Transverse colon (tissue), 3 donors: ENCODE results near the gene GSAP.

ENCODE experiments used
- POLR2A ChIP-seq: fragments of 450-650 bp; IDR thresholded peaks from one replicate; pipeline ENCODE4 v1.6.1; 2016; ENCODE audit warnings: antibody characterized with exemption, mild to moderate bottlenecking, moderate library complexity
- TF ChIP-seq, protein P1 (sequence below), 5 experiments: fragments of 200-600 bp in 3 of 5; fragments of 450-650 bp in 2 of 5; sonication (generic) in 3 of 5; IDR thresholded peaks; 1 replicate in 2 of 5; 2 replicates in 3 of 5; pipeline ENCODE4 v1.5.1; 2016 to 2017; ENCODE audit warnings: antibody characterized with exemption in 5 of 5, inconsistent platforms in 3 of 5, mild to moderate bottlenecking in 2 of 5, moderate library complexity in 1 of 5

DNA sequence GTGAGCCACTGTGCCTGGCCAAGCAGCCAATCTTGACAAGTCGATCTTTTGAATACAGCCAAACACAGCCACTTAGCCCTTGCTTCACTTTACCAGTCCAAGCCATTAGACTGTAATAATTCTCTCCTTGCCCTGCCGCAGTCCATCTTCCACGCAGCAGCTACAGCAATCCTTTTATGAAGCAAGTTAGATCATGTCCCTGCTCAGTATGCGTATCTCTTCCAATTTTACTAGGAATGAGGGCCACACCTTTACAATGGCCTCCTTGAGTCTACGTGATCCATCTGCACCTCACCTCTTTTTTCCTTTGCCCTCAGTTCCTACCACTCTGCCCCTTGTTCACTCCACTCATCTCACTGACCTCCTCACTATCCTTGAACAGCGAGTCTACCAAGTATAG lies 22.2 kb downstream of the GSAP start:
- TF ChIP-seq, protein P1, sequence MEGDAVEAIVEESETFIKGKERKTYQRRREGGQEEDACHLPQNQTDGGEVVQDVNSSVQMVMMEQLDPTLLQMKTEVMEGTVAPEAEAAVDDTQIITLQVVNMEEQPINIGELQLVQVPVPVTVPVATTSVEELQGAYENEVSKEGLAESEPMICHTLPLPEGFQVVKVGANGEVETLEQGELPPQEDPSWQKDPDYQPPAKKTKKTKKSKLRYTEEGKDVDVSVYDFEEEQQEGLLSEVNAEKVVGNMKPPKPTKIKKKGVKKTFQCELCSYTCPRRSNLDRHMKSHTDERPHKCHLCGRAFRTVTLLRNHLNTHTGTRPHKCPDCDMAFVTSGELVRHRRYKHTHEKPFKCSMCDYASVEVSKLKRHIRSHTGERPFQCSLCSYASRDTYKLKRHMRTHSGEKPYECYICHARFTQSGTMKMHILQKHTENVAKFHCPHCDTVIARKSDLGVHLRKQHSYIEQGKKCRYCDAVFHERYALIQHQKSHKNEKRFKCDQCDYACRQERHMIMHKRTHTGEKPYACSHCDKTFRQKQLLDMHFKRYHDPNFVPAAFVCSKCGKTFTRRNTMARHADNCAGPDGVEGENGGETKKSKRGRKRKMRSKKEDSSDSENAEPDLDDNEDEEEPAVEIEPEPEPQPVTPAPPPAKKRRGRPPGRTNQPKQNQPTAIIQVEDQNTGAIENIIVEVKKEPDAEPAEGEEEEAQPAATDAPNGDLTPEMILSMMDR (IDR thresholded peaks at IDR 0.05): no peak
- no peak for TF ChIP-seq POLR2A
